MM.1S (cell line): Measurements from ENCODE around the gene UBD.

ENCODE experiments used
- EZH2phosphoT487 ChIP-seq: fragments of 300-600 bp; sonication (generic); IDR thresholded peaks from 2 replicates; pipeline ENCODE4 v1.6.1; 2018; ENCODE audit warnings: antibody characterized with exemption, low read length
- TF ChIP-seq, protein P1 (sequence below): fragments of 300-600 bp; sonication (generic); IDR thresholded peaks from 2 replicates; pipeline ENCODE4 v1.5.1; 2016; ENCODE audit warnings: antibody characterized with exemption, low read length, mixed read lengths

DNA sequence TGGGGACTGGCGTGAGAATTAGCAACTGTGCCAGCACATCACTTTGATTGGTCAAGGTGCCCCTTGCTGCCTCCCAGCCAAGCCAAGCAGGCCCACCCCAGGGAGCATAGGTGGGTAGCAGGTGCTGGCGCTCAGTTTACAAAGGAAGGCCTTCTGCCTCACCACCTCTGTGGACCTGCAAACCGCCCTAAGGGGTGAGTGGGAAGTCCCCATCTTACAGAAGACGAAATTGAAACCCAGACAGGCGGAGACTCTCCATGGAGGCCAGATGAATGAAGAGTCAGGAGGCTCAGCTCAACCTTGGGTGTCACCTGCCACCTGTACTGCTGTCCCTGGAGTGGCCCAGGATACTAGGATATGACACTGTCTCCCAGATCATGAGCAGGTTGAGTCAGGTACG is 50.3 kb downstream of the UBD start:
- TF ChIP-seq, protein P1, sequence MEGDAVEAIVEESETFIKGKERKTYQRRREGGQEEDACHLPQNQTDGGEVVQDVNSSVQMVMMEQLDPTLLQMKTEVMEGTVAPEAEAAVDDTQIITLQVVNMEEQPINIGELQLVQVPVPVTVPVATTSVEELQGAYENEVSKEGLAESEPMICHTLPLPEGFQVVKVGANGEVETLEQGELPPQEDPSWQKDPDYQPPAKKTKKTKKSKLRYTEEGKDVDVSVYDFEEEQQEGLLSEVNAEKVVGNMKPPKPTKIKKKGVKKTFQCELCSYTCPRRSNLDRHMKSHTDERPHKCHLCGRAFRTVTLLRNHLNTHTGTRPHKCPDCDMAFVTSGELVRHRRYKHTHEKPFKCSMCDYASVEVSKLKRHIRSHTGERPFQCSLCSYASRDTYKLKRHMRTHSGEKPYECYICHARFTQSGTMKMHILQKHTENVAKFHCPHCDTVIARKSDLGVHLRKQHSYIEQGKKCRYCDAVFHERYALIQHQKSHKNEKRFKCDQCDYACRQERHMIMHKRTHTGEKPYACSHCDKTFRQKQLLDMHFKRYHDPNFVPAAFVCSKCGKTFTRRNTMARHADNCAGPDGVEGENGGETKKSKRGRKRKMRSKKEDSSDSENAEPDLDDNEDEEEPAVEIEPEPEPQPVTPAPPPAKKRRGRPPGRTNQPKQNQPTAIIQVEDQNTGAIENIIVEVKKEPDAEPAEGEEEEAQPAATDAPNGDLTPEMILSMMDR, result no peak
- TF ChIP-seq EZH2phosphoT487, result no peak
